NCI-H460 (cell line): ENCODE measurements around the gene PRR7. TPM values are rescaled to one million over a fixed set of nuclear protein-coding genes. Genes with fewer than 3 reads are reported as not detected.
"Not testable (repeated sequence)": the region's sequence is repeated elsewhere in the genome, so short reads cannot be mapped to it uniquely, and the experiment has no call there.

ENCODE experiments used
- DNase-seq: peaks from one replicate; pipeline ENCODE4 v3.0.0-alpha.2; 2016; ENCODE audit warnings: low read depth; ENCODE audit errors: extremely low read depth
- polyA plus RNA-seq: library from polyadenylated mRNA; depleted of rRNA; stranded (reverse); fragments of >200 nt; gene quantifications from 2 replicates; pipeline ENCODE4 v1.2.3, GENCODE V29; 2014; cell fraction: nucleus; rRNA removed
- total RNA-seq: library from RNA; depleted of rRNA; stranded (reverse); fragments of >200 nt; shearing (Covaris generic); gene quantifications from 2 replicates; pipeline ENCODE4 v1.2.3, GENCODE V29; 2014; rRNA removed

PRR7 gene, protein sequence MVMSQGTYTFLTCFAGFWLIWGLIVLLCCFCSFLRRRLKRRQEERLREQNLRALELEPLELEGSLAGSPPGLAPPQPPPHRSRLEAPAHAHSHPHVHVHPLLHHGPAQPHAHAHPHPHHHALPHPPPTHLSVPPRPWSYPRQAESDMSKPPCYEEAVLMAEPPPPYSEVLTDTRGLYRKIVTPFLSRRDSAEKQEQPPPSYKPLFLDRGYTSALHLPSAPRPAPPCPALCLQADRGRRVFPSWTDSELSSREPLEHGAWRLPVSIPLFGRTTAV
- 29.8 and 34.5 TPM in 2 replicates for total RNA-seq
- polyA plus RNA-seq: 124 and 127 TPM in 2 replicates

GRCh38 chr5:177446200-177447065, at the start of gene PRR7:
TSS of gene PRR7 (plus strand) at chr5:177446814. CDS start at chr5:177455068, 8,254 bp downstream.
- DNase-seq: peak; percentile 51

DNA sequence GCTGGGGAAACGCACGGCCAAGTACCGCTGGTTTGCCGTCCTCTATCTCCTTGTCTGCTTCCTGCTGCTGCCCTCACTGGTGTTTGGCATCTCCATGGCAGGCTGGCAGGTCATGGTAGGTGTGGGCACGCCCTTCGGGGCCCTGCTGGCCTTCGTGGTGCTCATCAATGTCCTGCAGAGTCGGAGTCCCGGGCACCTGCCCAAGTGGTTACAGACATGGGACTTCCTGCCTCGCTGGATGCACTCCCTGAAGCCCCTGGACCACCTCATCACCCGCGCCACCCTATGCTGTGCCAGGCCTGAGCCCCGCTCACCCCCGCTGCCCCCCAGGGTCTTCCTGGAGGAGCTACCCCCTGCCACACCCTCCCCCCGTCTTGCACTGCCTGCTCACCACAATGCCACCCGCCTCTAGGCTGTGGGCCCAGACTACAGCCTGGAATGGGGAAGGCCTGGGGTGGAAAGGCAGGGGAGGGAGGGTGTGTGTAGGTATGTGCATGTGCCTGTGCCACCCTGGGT, 48.7 kb upstream of the PRR7 start:
- DNase-seq: no peak

- no peak for DNase-seq
Measured at GRCh38 chr5:177399997-177400868, 46.4 kb upstream of the PRR7 start, which contains the start of gene PFN3. TSS of gene PFN3 (minus strand) at chr5:177400661. CDS start at chr5:177400576, 85 bp downstream.

DNA sequence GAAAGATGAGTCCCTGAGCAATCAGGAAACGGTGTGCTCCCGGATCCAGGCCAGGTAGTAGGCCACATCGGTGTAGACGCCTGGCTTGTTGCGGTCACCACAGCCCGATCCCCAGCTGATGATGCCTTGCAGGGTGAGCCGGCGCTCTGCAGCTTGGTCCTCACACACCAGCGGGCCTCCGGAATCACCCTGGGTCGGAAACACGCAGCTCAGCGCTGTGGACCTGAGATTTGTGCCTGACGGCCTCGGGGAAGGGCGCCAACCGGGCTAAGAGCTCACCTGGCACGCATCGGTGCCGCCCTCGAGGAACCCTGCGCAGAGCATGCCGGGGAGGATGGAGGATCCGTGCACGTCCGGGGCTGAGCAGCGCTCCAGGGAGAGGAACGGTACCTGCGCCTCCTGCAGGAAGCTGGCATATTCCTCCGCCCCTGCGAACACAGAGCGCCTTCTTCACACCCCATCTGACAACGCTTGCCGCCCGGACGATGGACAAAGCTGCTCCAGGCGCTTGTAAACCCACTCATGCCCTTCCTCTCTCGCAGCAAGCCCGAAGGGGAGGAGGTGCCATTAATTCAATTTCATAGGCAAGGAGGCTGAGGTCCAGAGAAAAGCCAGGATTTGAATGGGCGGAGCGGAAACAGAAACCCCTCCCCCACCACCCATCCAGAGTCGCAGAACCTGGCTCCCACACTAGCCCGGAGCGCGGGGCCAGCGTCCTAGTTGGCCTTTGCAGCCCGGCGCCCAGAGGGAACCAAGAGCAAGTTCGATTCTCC, 44.2 kb upstream of the PRR7 start:
- DNase-seq: peak; percentile 79

DNA sequence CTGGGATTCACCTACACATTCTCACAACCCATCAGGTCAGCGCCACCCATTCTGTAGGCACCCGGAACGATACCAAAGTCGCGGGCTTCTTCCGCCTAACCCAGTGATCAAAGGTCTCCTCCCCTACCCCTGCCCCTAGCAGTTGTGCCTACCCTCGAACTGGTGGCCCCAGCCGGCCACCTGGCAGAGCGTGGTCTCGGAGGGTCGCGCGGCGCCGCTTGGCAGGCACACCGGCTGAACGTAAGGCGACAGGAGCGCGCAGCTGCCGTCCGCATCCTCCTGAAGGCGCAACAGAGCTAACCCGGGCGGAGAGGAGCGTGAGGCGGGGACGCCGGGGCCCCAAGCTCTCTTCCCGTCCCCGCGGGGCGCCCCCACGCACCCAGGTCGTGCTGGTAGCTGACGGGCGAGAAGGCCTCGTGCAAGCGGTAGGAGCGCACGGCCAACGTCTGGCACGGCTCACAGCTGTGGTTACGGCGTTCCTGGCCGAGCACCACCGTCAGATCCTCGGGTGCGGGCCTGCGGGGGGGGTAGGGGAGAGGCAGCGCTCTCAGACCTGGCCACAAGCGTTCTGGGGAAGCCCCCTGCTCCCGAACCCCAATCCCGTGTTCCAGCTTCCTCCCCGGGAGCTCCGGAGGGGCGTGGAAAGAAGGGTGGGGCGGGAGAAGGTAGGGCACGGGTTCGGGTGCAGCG, 43.4 kb upstream of the PRR7 start:
- no peak for DNase-seq

DNA sequence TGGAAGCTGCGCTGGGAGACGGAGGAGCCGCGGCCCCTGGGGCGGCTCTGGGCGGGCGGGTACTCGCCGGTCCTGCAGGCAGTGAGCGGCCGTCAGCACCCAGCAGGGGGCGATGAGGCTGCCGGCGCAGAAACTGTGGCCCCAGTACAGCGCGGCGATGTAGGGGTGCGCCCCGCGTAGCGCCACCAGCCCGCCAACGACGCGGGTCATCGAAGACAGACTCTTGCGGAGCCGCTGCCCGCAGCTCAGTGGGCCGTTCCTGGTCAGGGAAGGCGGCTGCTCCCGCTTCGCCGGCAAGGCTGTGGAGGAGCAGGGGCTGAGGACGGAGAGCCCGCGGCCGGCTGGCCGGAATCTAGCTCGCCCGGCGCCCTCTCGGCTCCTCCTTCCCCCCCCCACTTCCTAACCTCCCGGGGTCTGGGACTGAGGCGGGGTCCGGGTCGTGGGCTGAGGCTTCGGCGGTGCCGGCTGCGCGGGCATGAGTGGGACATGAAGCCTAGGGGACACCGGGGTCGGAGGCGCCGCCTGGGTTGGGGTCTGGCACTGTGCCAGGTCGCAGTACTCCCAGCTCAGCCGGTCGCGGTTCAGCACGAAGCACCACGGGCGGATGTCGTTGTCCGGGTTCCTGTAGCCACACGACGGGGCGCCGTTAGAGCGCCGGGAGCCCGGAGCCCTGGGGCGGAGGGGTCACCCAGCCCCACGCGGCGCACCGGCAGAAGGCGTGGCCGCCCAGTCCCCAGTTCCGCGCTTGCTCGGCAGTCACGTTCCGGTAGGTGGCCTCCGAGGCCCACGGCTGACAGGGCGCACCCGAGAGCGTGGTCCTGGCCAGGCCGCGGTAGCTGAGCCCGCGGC, 42.6 kb upstream of the PRR7 start:
- DNase-seq: peak; percentile 86

- DNase-seq: no peak
Measured at GRCh38 chr5:177404641-177405179, 41.9 kb upstream of the PRR7 start.

DNA sequence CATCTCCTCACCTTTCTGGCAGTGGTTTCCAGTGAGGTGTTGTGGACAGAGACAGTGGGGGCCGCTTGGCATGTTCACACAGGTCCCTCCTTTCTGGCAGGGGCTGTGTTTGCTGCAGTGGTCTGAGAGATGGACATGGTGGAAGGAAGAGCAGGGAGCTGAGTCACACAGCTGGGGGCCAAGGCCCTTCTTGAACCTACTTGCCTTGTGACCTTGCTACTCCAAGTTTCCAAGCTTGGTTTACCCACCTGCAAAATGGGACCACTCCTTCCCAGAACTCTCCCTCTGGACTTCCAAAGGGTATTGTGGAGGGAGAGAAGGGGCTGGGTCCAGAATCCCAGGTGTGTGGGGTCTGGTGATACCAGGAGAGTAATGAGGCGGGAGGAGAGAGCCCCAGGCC, 41.3 kb upstream of the PRR7 start:
- no peak for DNase-seq

GRCh38 chr5:177405805-177406204, 40.8 kb upstream of the PRR7 start:
- no peak for DNase-seq

- no peak for DNase-seq
Measured at GRCh38 chr5:177409043-177409801, 37.4 kb upstream of the PRR7 start, which contains the start of gene F12. TSS of gene F12 (minus strand) at chr5:177409564. CDS start at chr5:177409527, 37 bp downstream.

- DNase-seq: no peak
Measured at GRCh38 chr5:177410575-177410974, 36.0 kb upstream of the PRR7 start.

DNA sequence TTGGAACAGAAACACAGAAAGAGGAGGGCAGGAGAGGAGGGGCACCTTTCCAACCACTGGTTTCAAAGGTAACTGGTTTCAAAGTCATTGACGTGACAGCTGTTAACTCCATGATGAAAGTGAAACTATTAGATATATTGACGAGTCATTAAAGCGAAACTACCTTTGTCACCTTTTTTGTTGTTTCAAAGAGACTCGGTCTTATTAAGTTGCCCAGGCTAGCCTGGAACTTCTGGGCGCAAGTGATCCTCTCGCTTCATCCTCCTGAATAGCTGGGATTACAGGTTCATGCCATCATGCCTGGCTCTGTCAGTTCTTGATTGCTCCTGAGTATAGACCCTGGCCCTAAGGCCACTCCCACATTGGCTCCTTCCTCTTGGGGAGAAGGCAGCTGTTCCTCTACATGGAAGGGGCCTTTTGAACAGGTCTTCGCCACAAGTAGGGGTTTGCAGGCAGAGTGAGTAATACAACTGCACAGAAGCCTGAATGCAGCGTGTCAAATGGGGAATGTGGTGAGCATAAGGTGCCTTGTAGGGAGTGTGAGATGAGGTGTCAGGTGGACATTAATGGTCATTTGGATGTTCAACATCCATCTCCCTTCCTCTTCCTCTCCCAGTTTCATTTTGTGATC, 33.9 kb upstream of the PRR7 start:
- DNase-seq: no peak

DNA sequence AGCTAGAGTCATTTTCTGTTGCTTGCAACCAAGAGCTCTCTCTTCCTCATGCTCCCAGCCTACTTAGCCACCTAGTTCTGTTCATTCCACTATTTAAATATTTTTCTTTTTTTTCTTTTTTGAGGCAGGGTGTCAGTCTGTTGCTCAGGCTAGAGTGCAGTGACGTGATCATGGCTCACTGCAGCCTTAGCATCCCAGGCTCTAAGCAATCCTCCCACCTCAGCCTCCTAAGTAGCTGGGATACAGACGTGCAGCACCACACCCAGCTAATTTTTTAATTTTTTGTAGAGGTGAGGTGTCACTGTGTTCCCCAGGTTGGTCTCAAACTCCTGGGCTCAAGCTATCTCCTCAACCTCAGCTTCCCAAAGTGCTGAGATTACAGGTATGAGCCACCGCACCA, 32.1 kb upstream of the PRR7 start:
- DNase-seq: no peak

DNA sequence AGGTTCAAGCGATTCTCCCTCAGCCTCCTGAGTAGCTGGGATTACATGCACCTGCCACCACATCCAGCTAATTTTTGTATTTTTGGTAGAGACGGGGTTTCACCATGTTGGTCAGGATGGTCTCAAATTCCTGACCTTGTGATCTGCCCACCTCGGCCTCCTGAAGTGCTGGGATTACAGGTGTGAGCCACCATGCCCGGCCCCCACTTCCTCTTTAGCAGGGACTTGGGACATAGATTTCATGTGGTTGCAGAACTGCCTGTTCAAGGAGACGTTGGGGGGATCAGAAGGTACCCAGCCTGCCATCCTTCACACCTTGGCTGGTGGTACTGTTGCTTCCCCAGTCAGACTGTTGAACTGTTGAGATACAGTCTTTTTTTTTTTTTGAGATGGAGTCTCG, 29.5 kb upstream of the PRR7 start:
- not testable (repeated sequence) for DNase-seq

DNA sequence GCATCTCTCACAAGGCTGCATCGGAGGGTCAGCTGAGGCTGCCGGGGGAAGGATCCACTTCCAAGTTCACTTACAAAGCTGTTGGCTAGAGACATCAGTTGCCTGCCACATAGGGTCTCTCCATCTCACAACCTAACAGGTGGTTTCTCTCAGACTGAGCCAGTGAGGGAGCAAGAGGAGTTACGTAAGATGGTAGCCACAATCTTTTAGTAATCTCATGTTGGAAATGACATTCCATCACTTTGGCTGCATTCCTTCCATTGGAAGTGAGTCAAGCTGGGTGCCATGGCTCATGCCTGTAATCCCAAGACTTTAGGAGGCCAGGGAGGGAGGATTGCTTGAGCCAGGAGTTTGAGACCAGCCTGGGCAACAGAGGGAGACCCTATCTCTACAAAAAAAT, 27.6 kb upstream of the PRR7 start:
- no peak for DNase-seq

- not testable (repeated sequence) for DNase-seq
Measured at GRCh38 chr5:177420472-177420871, 26.1 kb upstream of the PRR7 start.
